ENCODE results near the gene PPP4C. TPM values are rescaled to one million over a fixed set of nuclear protein-coding genes. Genes with fewer than 3 reads are reported as not detected.

Gene PPP4C
- total RNA-seq, 1 experiment from 2014 or later = 101 TPM

- no peak for DNase-seq (ENCODE audit: low read depth)
Observed at GRCh38 chr16:30054959-30055553, 20.7 kb upstream of the PPP4C start.

GRCh38 chr16:30060346-30060745 lies 15.4 kb upstream of the PPP4C start:
- DNase-seq (ENCODE audit: low read depth) = no peak

DNA sequence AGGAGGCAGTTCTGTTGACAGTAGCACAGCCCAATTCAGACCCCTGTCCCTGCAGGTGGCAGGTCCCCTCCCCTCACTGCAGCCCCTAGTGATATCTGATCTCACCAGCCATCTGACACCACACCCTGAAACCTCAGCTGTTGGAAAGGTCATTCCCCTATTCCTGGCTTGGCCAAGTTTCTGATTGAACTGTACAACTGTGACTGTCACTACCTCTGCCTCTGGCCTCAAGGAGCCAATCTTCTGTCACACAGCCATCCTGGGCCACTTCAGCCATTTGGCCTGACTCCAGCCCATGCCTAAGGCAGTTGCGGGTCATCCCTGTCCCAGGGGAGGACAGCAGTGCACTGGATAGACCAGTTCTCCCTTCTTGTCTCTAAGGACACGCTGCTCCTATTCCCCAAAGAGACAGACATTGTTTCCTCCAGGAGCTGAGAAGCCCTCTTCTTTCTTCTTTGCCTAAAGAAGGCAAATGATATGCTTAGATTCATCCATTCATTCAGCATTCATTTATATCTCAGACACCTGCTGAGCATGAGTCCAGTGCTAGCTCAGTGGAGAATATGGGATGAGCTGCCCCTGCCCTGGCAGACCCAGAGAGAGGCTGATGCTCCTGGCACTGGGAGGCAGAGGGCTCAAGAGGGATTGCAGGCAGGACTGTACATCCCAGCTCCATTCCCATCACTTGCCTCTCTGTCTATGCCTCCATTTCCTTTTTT lies 14.8 kb upstream of the PPP4C start:
- no peak for DNase-seq (ENCODE audit: low read depth)

GRCh38 chr16:30063278-30063892 lies 12.4 kb upstream of the PPP4C start:
- no peak for DNase-seq (ENCODE audit: low read depth)

DNA sequence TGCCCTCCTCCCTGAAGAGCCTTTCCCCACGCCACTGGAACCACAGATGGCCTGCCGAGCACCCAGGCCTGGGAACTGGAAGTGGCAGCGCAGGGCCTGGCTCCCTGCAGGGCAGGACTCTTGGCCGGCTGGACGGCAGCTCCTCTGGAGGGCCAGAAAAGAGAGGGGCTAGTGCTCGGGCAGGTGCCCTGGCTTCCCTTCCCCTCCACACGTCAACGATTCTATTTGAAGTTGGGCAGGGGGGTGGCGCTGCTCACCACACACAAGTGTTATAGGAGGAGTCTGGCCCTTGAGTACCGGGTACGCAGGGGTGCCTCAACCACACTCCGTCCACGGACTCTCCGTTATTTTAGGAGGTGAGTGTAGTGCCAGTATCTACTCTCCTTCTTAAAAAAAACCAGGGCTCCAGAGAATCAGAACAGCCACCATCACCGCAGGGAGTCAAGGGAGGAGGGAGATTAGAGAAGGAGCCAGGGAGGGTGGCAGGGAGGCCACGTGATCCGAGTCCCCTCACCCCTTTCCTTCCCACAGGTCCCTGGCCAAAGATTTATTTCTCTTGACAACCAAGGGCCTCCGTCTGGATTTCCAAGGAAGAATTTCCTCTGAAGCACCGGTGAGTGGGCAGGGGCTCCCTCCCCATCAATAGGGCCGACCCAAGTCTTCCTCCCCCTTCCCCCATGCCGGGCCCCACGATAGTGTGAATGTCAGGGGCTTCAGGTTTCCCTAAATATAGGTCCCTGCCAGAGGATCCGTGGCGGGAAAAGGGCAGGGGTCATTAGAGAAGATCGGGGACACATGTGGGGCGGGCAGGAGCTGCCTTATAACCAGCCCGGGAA lies 11.7 kb upstream of the PPP4C start:
- no peak for DNase-seq (ENCODE audit: low read depth)

DNA sequence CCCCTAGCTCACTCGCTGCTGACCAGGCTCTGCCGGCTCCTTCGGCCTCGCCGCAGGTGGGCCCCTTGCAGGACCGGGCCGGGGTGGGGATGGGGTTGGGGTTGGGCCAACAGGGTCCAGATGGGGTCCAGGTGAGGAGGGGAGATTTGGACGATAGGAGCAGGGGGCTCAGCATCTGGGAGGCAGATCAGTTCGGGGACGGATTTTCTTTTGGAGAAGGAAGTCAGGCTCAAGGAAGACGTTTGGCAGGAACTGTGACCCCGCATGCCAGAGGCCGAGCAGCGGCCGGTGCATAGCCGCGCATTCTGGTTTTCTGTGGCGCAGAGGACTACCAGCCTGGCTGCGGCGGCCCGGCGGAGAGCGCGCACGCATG lies 11.1 kb upstream of the PPP4C start:
- no peak for DNase-seq (ENCODE audit: low read depth)

DNA sequence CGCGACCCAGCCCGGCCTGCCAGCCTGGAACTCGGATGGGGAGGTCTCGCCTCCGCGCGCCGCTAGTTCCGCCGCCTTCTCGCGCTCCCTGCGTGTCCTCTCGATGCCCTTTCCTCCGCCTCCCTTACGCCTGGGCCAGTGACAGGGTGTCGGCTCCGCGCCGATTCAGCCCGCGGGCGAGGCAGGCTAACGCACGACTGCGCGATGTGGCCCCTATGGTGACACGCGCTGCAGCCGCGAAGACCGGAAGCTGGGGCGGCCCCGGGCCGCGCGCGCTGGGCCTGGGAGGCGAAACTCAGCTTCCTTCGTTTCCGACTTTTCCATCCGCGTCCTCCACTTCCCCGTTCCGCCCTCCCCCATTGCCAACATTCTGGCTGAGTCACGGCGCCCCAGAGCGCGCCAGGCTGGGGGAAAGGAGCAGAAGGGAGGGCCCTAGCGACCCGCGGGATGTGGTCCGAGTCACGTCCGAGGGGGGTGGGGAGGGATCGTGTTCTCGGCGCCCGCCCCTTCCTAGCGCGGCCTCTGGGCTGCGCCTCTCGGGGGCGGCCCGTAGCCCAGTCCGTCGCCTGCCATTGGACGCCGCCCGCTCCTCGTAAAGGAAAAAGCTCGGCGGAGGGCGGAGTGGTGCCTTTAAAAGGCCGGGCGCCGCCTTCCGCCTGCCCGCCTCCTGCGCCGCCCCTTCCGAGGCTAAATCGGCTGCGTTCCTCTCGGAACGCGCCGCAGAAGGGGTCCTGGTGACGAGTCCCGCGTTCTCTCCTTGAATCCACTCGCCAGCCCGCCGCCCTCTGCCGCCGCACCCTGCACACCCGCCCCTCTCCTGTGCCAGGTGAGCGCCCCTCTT lies 10.5 kb upstream of the PPP4C start, which contains the start of gene ALDOA:
ALDOA (plus strand) TSS at position 659 of the 841 bp plus-strand sequence. CDS start 1,138 bp downstream, outside the sequence.
- peak; percentile 97 for DNase-seq (ENCODE audit: low read depth)

GRCh38 chr16:30065943-30066760 lies 9.6 kb upstream of the PPP4C start:
- peak; percentile 34 for DNase-seq (ENCODE audit: low read depth)

DNA sequence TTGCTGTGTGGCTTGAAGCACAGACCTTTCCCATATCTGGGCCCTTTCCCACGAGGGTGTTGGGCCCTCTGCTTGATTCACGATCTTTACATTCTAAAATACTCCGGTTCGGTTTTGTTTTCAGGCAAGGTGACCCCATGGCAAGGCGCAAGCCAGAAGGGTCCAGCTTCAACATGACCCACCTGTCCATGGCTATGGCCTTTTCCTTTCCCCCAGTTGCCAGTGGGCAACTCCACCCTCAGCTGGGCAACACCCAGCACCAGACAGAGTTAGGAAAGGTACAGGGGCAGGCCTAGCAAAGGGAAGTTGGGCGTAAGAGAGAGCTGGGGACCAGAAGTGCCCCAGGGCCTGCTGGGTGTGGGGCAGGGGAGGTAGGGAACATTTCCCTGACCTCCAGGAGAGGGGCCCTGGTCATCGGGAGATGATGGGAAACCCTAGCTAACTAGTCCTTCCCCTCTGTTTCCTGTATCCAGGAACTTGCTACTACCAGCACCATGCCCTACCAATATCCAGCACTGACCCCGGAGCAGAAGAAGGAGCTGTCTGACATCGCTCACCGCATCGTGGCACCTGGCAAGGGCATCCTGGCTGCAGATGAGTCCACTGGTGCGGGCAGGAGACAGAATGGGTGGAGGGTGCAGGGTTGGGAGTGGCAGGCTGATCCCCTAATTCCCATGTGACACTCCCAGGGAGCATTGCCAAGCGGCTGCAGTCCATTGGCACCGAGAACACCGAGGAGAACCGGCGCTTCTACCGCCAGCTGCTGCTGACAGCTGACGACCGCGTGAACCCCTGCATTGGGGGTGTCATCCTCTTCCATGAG lies 8.8 kb upstream of the PPP4C start:
- DNase-seq (ENCODE audit: low read depth) = no peak

- DNase-seq (ENCODE audit: low read depth) = no peak
Observed at GRCh38 chr16:30067584-30067916, 8.2 kb upstream of the PPP4C start.

DNA sequence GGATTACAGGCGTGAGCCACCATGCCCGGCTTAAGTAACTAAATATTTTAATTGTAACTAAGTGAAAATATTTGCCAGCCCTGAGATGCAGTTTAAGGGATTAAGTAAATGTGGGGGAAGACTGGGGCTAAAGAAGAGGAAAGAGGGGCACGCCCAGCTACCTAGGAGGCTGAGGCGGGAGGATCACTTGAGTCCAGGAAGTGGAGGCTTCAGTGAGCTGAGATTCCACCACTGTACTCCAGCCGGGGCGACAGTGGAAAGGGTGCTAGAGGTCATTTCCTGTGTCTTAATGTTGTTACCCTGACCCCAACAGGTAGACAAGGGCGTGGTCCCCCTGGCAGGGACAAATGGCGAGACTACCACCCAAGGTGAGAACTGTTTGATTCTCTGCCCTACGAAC lies 7.5 kb upstream of the PPP4C start:
- no peak for DNase-seq (ENCODE audit: low read depth)

GRCh38 chr16:30068750-30069610 lies 6.8 kb upstream of the PPP4C start:
- no peak for DNase-seq (ENCODE audit: low read depth)

- no peak for DNase-seq (ENCODE audit: low read depth)
Observed at GRCh38 chr16:30069611-30070462, 6.0 kb upstream of the PPP4C start.

DNA sequence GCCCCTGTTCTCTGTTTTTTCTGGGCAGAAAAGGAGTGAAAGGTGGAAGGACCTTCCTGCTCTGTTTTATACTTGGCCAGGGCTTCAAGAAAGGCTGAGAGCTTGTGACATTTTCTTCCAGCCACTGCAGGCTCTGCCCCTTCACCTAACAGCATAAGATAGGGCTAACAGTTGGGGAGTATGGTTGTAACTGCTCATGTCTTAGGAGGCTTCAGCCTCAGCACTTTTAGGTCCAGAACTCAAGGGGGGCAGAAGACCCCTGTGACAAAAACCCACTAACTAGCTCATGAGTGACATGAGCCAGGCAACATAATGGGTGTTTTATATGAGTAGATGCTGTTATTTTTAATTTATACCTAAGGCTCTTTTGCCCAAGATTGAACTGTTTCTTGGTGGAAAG lies 5.3 kb upstream of the PPP4C start:
- DNase-seq (ENCODE audit: low read depth) = no peak

DNA sequence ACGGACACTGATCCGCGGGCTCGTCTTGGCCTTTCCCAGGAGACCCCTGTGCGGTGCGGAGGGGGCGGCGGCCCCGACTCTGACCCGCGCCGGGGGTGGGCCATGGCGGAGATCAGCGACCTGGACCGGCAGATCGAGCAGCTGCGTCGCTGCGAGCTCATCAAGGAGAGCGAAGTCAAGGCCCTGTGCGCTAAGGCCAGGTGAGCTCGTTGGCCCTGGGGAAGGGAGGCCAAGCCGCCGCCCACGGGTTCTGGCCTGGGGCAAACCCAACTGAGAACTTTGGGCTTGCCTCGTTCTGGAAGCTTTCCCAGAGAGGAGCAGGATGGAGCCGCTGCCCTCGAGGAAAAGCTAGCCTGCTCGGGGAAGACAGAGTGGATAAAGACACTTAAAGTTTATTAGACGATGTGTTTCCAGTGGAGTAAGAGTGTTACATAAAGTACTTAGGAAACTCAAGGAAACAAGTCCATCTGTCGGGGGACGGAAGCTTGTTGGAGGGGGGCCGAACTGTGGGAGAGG lies 540 bp downstream of the PPP4C start:
- no peak for DNase-seq (ENCODE audit: low read depth)

DNA sequence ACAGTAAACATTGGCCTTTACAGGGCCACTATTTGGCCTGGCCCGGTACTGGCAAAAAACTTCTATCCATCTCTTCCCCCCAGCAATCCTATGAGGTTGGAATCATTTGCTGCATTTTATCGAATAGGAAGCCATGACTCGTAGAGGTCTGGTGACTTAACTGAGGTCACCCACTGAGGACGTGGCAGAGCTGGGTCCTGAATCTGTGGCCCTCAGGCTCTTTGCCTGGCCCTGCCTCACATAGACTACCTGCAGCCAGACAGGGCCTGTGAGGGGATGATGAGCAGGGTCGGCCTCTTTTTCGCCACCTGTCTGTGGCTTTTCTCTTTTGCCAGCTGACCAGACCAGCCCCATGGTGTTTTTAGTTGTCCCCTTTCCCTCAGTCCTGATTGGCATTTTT lies 1.9 kb downstream of the PPP4C start:
- no peak for DNase-seq (ENCODE audit: low read depth)

DNA sequence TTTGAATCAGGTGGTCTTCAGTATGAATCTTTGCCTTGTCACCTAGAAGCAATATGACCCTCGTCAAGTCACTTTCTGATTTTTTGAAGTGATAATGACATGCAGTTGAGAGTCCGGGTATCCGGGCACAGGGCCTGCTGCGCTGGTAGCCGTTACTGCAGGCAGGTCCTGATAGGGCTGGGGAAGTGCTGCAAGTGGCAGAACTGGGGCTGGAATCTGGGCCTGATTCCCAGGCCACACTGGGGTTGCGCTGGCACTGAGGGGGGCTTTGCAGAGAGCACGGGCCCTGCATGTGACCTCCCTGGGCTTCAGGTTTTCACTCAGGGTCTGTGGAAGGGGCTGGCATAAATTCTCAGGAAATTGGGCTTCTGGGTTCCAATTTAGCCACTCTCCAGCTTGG lies 3.0 kb downstream of the PPP4C start:
- no peak for DNase-seq (ENCODE audit: low read depth)

- no peak for DNase-seq (ENCODE audit: low read depth)
Observed at GRCh38 chr16:30079480-30079879, 3.7 kb downstream of the PPP4C start.

Data from RPMI7951 (cell line).